Left lung (tissue), 10 donors: Measurements from ENCODE around the gene ERCC2. TPM values are rescaled to one million over a fixed set of nuclear protein-coding genes. Genes with fewer than 3 reads are reported as not detected.
"Not testable (repeated sequence)": the region's sequence is repeated elsewhere in the genome, so short reads cannot be mapped to it uniquely, and the experiment has no call there.

ENCODE experiments used
- ATAC-seq: fragments of 200-7000 bp; cut with Tn5 transposase; one replicate; pipeline ENCODE4 v1.9.1; 2020; ENCODE audit warnings: moderate library complexity
- DNase-seq, 4 donors: peaks; one replicate each; pipeline ENCODE4 v3.0.0-alpha.2; 2013 to 2020
- H3K27ac ChIP-seq, 2 donors: fragments of 200-600 bp; sonication (generic) in 1 of 2; one replicate each; pipeline versions ENCODE4 v1.5.0 to v1.8.0; 2020 to 2021
- H3K27me3 ChIP-seq, 2 donors: fragments of 200-600 bp; sonication (generic) in 1 of 2; one replicate each; pipeline versions ENCODE4 v1.5.0 to v1.8.0; 2020 to 2021
- H3K36me3 ChIP-seq, 2 donors: fragments of 200-600 bp; sonication (generic) in 1 of 2; one replicate each; pipeline versions ENCODE4 v1.5.0 to v1.8.0; 2020 to 2021
- H3K4me1 ChIP-seq, 2 donors: fragments of 200-600 bp; one replicate each; pipeline ENCODE4 v1.8.0; 2021
- H3K4me3 ChIP-seq, 2 donors: fragments of 200-600 bp; sonication (generic) in 1 of 2; one replicate each; pipeline versions ENCODE4 v1.5.0 to v1.8.0; 2020 to 2021; ENCODE audit warnings: mild to moderate bottlenecking in 1 of 2
- H3K9me3 ChIP-seq, 2 donors: fragments of 200-600 bp; sonication (generic) in 1 of 2; one replicate each; pipeline versions ENCODE4 v1.5.0 to v1.8.0; 2020 to 2021
- CTCF ChIP-seq, 2 donors: fragments of 200-600 bp; sonication (generic) in 1 of 2; IDR thresholded peaks; one replicate each; pipeline versions ENCODE4 v1.5.0 to v1.8.0; 2021; ENCODE audit warnings: antibody characterized with exemption in 2 of 2
- intact Hi-C, 2 donors: fragments of 100-400 bp; cut with DNase I; formaldehyde crosslinking; loops; one replicate each; pipeline versions ENCODE4 v1.11.2 to v1.14.2; 2022
- polyA plus RNA-seq, 6 donors: library from polyadenylated mRNA; unstranded; fragments of 120-200 nt; gene quantifications; one replicate each; pipeline ENCODE4 v1.2.1, GENCODE V29; 2013; ENCODE audit not compliant: insufficient read length in 6 of 6
- total RNA-seq, 2 donors: library from RNA; stranded (reverse); fragmentation: NEBNext Ultra II Directional; extraction: Animal tissue kit (Norgen Biotek cat#: 25700); gene quantifications; one replicate each; pipeline ENCODE4 v1.2.1, GENCODE V29; 2021
- donor health status: DM: no; HTN: yes; CAD: no.
- donor health status: DM: no; HTN: no; CAD: no.

ERCC2 gene
- total and polyA plus RNA-seq, 8 donors, result 21.2 to 36.7 (median 31.3) TPM

DNA sequence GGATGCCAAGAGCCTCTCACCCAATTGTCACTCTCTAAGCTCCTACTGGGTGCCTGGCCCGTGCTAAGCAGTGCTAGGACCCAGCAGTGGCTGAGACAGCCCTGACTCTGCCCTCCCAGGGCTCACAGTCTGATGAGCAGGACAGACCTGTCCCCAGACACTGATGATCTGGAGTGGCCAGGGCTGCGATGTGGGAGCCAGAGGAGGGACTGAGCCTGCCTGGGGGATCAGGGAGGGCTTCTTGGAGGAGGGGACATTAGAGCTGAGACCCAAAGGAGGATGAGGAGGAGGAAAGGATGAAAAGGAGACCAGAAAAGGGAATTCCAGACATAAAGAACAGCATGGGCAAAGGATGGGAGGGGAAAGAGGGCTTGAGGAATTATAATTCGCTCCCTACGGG lies 46.8 kb upstream of the ERCC2 start:
- Histone ChIP-seq H3K36me3 (peaks cover 0 to 85% of the 10 kb centered on the region in 2 donors), H3K27ac (no peak overlapping the region), H3K27me3 (no peaks in the 10 kb centered on the region), H3K9me3 (no peaks in the 10 kb centered on the region), H3K4me3 (no peak overlapping the region), H3K4me1 (peaks cover 0 to 32% of the 10 kb centered on the region in 2 donors)
- ATAC-seq (no peak), DNase-seq (no peak)
- intact Hi-C loops, result no loop called here
- TF ChIP-seq CTCF (IDR thresholded peaks at IDR 0.05), result no peak

DNA sequence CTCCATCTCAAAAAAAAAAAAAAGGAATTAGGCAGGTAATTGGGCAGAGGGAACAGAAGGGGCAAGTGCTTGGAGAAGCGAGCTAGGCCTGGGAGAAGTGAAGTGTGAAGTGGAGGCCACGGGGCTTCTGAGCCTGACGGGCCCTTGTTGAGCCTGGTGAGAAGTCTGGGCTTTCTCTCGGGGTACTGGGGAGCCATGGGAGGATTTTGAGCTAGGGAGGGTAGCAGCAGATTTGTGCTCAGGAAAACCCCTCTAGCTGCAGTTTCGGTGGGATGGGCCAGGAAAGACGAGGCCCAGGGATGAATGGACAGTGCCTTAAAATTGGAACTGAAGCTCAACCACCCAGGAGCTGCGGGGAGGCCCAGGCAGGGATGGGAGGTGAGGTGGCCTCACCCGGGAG lies 44.1 kb upstream of the ERCC2 start:
- TF ChIP-seq CTCF (IDR thresholded peaks at IDR 0.05), result no peak
- DNase-seq (no peak), ATAC-seq (no peak)
- peaks cover 0 to 9% of the 10 kb centered on the region in 2 donors for H3K4me1 ChIP-seq
- H3K4me3 ChIP-seq, result no peak overlapping the region
- no peaks in the 10 kb centered on the region for H3K9me3 ChIP-seq
- H3K27me3 ChIP-seq, result no peaks in the 10 kb centered on the region
- intact Hi-C loops, result no loop called here
- H3K27ac ChIP-seq, result no peak overlapping the region
- peaks cover 0 to 70% of the 10 kb centered on the region in 2 donors for H3K36me3 ChIP-seq

- intact Hi-C loops, result no loop called here
- H3K4me1 ChIP-seq, result peaks cover 0 to 4% of the 10 kb centered on the region in 2 donors
- peaks cover 0 to 68% of the 10 kb centered on the region in 2 donors for H3K36me3 ChIP-seq
- no peak for DNase-seq
- no peaks in the 10 kb centered on the region for H3K27me3 ChIP-seq
- no peak overlapping the region for H3K4me3 ChIP-seq
- no peak for TF ChIP-seq CTCF (IDR thresholded peaks at IDR 0.05)
- no peak for ATAC-seq
- no peaks in the 10 kb centered on the region for H3K9me3 ChIP-seq
- no peak overlapping the region for H3K27ac ChIP-seq
Measured at GRCh38 chr19:45413497-45413896, 43.1 kb upstream of the ERCC2 start.

DNA sequence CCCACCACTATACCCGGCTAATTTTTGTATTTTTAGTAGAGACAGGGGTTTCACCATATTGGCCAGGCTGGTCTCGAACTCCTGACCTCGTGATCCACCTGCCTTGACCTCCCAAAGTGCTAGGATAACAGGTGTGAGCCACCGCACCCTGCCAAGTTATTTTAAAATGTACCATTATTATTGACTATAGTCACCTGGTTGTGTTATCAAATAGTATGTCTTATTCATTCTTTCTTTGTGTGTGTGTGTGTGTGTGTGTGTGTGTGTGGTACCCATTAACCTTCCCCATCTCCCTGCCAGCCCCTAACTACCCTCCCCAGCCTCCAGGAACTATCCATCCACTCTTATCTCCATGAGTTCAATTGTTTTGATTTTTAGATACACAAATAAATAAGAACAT lies 40.0 kb upstream of the ERCC2 start:
- intact Hi-C loops, H3K27ac ChIP-seq, DNase-seq, H3K27me3 ChIP-seq, ATAC-seq, H3K4me3 ChIP-seq, H3K9me3 ChIP-seq: not testable (repeated sequence)
- Histone ChIP-seq H3K4me1 (peaks cover 11 to 26% of the 10 kb centered on the region in 2 donors), H3K36me3 (peaks cover 0 to 38% of the 10 kb centered on the region in 2 donors)

GRCh38 chr19:45409557-45409920 lies 39.2 kb upstream of the ERCC2 start:
- no peak for DNase-seq
- H3K27ac ChIP-seq, result no peak overlapping the region
- H3K9me3 ChIP-seq, result no peaks in the 10 kb centered on the region
- peaks cover 11 to 34% of the 10 kb centered on the region in 2 donors for H3K4me1 ChIP-seq
- intact Hi-C loops, result no loop called here
- H3K4me3 ChIP-seq, result no peak overlapping the region
- ATAC-seq, result no peak
- TF ChIP-seq CTCF (IDR thresholded peaks at IDR 0.05), result no peak
- H3K27me3 ChIP-seq, result peaks cover 0 to 11% of the 10 kb centered on the region in 2 donors
- H3K36me3 ChIP-seq, result peaks cover 0 to 33% of the 10 kb centered on the region in 2 donors

GRCh38 chr19:45408830-45409556 lies 38.6 kb upstream of the ERCC2 start:
- ATAC-seq (no peak), DNase-seq (no peak)
- H3K27me3 ChIP-seq, result peaks cover 0 to 17% of the 10 kb centered on the region in 2 donors
- H3K9me3 ChIP-seq, result no peaks in the 10 kb centered on the region
- no peak overlapping the region for H3K4me3 ChIP-seq
- TF ChIP-seq CTCF (IDR thresholded peaks at IDR 0.05), result no peak
- no peak overlapping the region for H3K27ac ChIP-seq
- peaks cover 15 to 40% of the 10 kb centered on the region in 2 donors for H3K4me1 ChIP-seq
- peaks cover 0 to 27% of the 10 kb centered on the region in 2 donors for H3K36me3 ChIP-seq
- intact Hi-C loops, result no loop called here
